Ureter (tissue), 1 donor: ENCODE results near the gene MARVELD3. TPM values are rescaled to one million over a fixed set of nuclear protein-coding genes. Genes with fewer than 3 reads are reported as not detected.

ENCODE experiments used
- DNase-seq: peaks from one replicate; pipeline ENCODE4 v3.0.0-alpha.2; 2020; ENCODE audit warnings: low spot score
- total RNA-seq: library from RNA; stranded (reverse); gene quantifications from one replicate; pipeline ENCODE4 v1.2.4, GENCODE V29; 2023
- donor health status: DM: yes; HTN: yes; CAD: no.

MARVELD3 gene
- total RNA-seq, 1 donor from 2014 or later = 12.5 TPM

- no peak for DNase-seq
Observed at GRCh38 chr16:71622088-71622487, 3.9 kb upstream of the MARVELD3 start.

GRCh38 chr16:71623597-71623996, 2.4 kb upstream of the MARVELD3 start:
- DNase-seq = no peak

GRCh38 chr16:71625113-71625850, 702 bp upstream of the MARVELD3 start:
- DNase-seq = no peak

- no peak for DNase-seq
Observed at GRCh38 chr16:71626858-71627213, 852 bp downstream of the MARVELD3 start.

- DNase-seq = no peak
Observed at GRCh38 chr16:71627731-71628181, 1.8 kb downstream of the MARVELD3 start.

GRCh38 chr16:71628810-71629209, 2.8 kb downstream of the MARVELD3 start:
- no peak for DNase-seq

GRCh38 chr16:71629278-71630016, 3.5 kb downstream of the MARVELD3 start:
- DNase-seq = no peak

- DNase-seq = no peak
Observed at GRCh38 chr16:71630808-71631207, 4.8 kb downstream of the MARVELD3 start.

- no peak for DNase-seq
Observed at GRCh38 chr16:71631776-71632175, 5.8 kb downstream of the MARVELD3 start.

GRCh38 chr16:71635632-71636031, 9.6 kb downstream of the MARVELD3 start:
- no peak for DNase-seq

GRCh38 chr16:71637398-71637797, 11.4 kb downstream of the MARVELD3 start:
- DNase-seq = no peak

- no peak for DNase-seq
Observed at GRCh38 chr16:71645450-71645849, 19.5 kb downstream of the MARVELD3 start.

- DNase-seq = no peak
Observed at GRCh38 chr16:71647391-71647790, 21.4 kb downstream of the MARVELD3 start.

GRCh38 chr16:71648162-71648561, 22.2 kb downstream of the MARVELD3 start:
- DNase-seq = no peak

- no peak for DNase-seq
Observed at GRCh38 chr16:71648921-71649320, 22.9 kb downstream of the MARVELD3 start.

GRCh38 chr16:71649704-71650103, 23.7 kb downstream of the MARVELD3 start:
- DNase-seq = no peak

- DNase-seq = no peak
Observed at GRCh38 chr16:71658771-71659170, 32.8 kb downstream of the MARVELD3 start.

- no peak for DNase-seq
Observed at GRCh38 chr16:71659471-71659870, 33.5 kb downstream of the MARVELD3 start.

GRCh38 chr16:71666264-71666663, 40.3 kb downstream of the MARVELD3 start:
- DNase-seq = no peak

- no peak for DNase-seq
Observed at GRCh38 chr16:71666928-71667707, 41.1 kb downstream of the MARVELD3 start.

GRCh38 chr16:71669926-71670536, 44.0 kb downstream of the MARVELD3 start:
- no peak for DNase-seq

GRCh38 chr16:71670537-71670936, 44.6 kb downstream of the MARVELD3 start:
- DNase-seq = no peak
